ENCODE data around the gene ANKRD33B.
"Not testable (repeated sequence)": the region's sequence is repeated elsewhere in the genome, so short reads cannot be mapped to it uniquely, and the experiment has no call there.

ANKRD33B gene

DNA sequence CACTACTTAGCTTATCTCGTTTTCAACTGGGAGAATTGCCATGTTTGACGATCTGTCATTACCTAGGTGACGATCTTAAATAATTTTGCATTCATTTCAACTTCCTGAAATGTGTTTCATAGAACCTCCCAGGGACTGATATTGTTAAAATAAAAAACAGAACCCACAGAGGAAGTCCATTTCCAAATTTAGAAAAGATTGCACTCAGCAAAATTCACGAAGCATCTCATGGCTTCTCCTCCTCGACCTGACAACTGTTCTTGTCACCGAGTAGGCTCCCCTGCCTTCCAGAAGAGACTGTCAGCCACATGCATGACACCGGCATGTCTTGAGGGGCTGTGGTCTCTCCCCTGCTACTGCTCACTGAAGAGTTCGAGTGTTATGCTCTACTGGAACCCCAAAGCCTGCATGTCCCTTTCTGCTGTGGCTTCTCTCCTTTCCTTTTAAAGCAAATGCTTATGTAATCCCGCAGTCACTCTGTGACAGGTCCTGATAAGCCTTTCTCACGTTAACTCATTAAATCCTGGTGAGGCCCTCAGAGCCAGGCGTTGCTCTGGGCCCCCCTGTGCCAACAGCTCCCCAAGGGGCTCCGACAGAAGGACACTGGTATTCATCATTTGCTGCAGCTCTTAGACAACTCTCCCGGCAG, 26.8 kb upstream of the ANKRD33B start:
- DNase-seq (ENCODE audit: extremely low read depth in 1 of 2, low read depth in 1 of 2): no peak

DNA sequence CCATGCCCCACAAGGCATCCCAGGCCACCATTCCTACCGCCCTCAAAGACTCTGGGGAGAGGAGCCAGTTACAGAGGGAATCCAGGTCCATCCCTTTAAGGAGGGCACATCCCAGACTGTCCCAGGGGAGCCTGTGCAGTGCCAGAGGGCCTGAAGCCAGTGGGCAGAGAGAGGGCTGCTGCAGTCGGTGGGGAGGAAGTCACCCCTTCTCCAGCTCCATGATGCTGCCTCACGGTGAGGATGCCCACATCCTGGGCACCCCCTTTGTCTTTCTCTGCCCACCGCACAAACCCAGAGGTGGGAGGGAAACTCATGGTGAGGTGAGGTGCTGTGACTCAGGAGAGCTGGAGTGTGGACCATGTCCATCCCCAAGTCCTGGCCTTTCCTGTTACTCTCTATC, 26.2 kb upstream of the ANKRD33B start:
- DNase-seq (ENCODE audit: extremely low read depth in 1 of 2, low read depth in 1 of 2): no peak

DNA sequence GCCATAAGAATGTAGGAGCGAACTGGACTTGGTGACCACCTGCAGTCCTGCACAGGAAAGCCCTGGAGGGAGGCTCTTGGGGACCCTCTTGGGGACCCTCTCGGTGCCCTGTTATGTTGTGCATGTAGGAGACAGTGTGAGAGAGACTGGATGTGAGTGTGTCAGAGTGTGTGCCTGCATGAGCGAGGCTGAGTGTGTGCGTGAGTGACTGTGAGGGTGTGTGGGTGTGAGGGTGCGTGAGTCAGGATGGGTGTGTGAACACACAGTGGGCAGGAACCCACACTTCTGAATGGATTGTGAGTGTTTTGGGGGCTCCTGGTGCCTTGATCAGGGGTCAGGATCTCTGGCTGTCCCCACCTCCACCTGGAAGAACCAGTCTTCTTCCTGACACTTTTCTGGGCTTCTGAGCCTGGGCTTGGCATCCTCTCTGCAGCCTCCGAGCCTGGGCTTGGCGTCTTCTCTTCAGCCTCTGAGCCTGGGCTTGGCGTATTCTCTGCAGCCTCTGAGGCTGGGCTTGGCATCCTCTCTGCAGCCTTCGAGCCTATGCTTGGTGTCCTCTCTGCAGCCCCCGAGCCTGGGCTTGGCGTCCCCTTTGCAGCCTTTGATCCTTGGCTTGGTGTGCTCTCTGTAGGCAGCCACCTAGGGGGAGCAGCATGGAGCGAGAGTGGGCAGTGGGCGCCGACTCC, 25.6 kb upstream of the ANKRD33B start:
- DNase-seq (ENCODE audit: extremely low read depth in 1 of 2, low read depth in 1 of 2): no peak

DNA sequence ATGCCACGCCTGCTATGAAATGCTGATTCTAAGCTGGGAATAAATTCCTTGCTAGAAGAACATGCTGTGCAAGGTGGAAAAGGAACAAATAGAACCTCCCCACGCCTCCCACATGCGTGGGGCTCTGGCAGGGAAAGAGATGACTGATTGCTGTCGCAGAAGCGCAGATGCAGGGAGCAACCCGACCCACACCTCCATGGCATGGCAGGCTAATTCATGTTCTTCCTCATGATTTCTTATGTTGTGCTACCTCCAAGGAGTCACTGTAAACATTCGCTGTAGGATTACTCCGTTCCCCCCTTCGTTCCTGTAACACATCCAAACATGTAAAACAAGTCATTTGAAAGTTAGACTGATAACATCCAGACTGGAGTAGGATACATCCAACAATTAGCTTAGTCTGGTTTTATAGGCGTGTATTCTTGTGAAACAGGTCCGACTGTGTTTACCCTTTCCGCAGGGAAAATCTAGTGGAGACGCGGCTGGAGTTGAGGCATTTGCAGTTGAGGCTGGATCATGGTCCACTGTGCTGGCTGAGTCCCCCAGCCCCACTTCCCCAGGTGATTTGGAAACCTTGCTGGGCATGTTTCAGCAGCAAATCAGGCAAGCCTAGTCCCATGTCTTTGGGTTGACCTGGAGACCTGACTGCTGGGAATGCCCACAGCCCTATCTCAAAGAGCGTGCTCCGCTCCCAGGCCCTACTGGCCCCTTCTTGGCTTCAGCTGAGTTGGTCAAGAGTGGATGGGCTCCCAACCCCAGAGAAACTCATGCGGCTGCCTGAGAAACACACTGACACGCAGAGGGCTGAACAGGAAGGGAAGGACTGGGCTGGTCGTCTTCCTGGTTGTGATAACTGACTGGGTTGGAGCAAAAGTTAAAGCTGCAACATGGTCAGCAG, 24.8 kb upstream of the ANKRD33B start:
- DNase-seq (ENCODE audit: extremely low read depth in 1 of 2, low read depth in 1 of 2): no peak

DNA sequence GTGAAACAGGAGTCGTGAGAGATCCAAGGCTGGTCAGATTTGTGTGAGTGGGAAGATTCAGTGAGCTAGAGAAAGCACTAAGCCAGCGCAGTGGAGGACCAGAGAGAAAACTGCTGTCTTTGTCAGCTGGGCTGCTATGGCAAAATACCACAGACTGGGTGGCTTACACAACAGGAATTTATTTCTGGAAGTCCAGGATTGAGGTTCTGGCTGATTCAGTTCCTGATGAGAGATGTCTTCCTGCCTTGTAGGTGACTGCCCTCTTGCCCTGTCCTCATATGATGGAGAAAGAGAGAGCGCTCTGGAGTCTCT, 24.2 kb upstream of the ANKRD33B start:
- no peak for DNase-seq (ENCODE audit: extremely low read depth in 1 of 2, low read depth in 1 of 2)

DNA sequence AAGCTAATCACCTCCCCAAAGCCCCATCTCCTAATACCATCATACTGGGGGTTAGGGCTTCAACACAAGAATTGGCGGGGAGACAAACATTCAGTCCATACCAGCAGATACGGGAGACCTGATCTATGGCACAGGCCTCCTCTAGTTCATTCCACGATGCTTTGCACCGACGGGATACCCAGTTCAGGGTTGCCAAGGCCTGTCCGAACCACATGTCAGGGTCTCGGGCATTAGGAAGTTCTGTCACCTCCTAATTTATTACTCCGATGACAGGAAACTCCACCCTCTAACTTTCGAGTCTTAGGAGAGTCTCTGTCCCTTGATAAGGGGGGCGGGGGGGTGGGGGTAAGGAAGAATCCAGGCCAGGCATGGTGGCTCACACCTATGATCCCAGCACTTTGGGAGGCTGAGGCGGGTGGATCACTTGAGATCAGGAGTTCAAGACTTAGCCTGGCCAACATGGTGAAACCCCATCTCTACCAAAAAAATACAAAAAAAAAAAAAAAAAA, 23.8 kb upstream of the ANKRD33B start:
- DNase-seq (ENCODE audit: extremely low read depth in 1 of 2, low read depth in 1 of 2): no peak

DNA sequence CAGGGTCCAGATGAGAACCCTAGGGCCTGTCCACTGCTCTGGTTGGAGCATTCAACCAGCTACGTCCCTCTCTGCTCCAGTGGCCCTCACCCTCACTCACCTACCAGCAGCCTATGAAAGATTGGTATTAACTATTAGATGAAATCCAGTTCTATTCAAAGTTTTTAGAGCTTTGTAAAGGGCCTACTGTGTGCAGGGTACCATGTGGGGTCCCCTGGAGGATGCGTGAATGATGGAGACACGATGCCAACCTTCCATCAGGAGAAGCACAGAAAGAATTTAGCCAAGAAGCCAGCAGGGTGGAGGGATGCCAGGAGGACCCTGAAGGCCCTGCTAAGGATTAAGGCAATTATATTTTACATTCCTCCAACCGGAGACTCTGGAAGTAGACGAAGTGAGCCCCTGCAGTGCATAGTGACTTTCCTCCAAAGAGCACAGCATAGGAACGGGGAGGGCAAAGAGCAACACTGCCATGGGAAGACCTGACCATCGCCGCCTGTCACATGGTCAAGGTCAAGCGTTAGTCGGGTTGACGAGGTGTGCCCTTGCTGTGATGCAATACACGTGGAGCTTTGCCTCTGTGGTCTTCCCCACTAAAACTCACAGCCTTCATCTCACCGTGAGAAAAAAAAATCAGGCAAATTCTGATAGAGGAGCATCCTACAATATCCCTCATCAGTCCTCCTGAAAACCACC, 22.8 kb upstream of the ANKRD33B start:
- DNase-seq (ENCODE audit: extremely low read depth in 1 of 2, low read depth in 1 of 2): no peak

DNA sequence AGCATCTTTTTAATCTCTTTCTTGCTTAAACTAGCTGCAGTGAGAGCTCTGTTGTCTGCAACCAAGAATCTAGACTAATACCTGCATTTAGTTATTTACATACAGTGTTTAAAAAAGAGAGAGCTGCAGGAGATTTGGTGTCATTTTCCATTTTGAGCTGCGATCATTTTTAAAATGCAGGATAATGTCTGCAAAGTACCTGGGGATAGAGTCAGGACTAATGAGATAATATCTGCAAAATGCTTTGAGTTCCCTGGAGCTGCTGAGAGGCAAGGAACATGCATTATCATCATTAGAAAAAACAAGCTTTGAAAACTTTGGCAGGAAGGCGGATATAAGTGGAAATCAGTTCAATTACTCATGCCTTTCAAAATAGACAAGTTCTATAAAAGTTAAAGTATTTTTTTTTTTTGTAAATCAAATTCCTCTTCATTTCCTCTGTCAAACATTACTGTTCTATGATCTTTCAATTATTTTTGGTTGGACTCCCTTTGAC, 21.8 kb upstream of the ANKRD33B start:
- DNase-seq (ENCODE audit: extremely low read depth in 1 of 2, low read depth in 1 of 2): no peak

DNA sequence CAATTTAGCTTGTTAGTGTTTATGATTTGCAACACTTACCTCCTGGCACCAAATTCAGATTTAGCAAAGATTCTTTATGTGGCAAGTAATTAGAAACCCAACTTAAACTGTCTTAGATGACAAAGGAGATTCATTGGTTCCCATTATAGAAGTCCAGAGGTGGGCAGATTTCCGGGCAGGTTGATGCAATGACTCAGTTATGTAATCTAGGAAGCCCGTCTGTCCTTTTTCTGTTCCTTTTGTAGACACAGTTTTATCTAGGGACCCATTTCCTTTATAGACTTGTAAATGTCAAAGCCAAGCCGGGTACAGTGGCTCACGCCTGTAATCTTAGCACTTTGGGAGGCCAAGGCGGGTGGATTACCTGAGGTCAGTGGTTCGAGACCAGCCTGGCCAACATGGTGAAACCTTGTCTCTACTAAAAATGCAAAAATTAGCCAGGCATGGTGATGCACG, 20.3 kb upstream of the ANKRD33B start:
- no peak for DNase-seq (ENCODE audit: extremely low read depth in 1 of 2, low read depth in 1 of 2)

DNA sequence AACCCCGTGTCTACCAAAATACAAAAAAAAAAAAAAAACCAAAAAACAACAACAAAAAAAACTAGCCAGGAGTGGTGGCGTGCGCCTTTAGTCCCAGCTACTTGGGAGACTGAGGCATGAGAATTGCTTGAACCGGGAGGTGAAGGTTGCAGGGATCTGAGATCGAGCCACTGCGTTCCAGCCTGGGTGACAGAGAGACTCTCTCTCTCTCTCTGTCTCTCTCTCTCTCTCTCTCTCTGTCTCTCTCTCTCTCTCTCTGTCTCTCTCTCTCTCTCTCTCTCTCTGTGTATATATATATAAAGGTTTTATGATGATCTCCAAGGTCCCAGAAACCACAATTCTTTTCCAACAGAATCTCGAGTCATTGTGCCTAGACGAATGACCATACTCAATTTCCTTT, 18.8 kb upstream of the ANKRD33B start:
- no peak for DNase-seq (ENCODE audit: extremely low read depth in 1 of 2, low read depth in 1 of 2)

DNA sequence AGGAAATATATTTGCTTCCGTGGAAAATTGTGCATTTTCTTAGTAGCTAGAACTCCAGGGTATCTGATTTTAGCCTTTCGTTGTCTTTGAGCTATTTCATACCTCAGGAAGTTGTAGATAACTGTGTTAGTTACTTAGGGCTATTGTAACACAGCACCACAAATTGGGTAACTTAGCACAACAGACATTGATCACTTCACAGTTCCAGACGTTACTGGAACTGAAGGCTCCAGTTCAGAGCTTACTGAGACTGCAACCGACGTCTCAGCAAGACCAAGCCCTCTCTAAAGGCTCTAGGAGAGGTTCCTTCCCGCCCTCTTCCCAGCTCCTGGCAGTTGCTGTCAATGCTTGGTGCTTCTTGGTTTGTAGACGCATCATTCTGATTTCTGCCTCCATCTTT, 17.7 kb upstream of the ANKRD33B start:
- no peak for DNase-seq (ENCODE audit: extremely low read depth in 1 of 2, low read depth in 1 of 2)

DNA sequence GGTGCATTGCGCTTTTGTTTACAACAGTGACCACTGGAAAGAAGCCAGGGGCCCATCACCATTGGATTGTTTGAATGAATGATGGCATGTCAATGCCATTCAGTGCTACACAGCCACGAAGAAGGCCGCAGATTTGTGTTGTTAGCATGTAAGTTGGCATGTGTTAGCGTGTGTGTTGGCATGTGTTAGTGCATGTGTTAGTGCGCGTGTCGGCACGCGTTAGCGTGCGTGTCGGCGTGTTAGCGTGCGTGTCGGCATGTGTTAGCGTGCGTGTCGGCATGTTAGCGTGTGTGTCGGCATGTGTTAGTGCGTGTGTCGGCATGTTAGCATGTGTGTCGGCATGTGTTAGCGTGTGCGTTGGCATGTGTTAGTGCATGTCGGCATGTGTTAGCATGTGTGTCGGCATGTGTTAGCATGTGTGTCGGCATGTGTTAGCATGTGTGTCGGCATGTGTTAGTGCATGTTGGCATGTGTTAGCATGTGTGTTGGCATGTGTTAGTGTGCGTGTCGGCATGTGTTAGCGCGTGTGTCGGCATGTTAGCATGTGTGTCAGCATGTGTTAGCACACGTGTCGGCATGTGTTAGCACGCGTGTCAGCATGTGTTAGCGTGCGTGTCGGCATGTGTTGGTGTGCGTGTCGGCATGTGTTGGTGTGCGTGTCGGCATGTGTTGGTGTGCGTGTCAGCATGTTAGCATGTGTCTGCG, 15.3 kb upstream of the ANKRD33B start:
- DNase-seq (ENCODE audit: extremely low read depth in 1 of 2, low read depth in 1 of 2): no peak

DNA sequence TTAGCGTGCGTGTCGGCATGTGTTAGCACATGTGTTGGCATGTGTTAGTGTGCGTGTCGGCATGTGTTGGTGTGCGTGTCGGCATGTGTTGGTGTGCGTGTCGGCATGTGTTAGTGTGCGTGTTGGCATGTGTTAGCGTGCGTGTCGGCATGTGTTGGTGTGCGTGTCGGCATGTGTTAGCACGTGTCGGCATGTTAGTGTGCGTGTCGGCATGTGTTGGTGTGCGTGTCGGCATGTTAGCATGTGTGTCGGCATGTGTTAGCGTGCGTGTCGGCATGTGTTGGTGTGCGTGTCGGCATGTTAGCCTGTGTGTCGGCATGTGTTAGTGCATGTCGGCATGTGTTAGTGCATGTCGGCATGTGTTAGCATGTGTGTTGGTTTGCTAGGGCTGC, 14.8 kb upstream of the ANKRD33B start:
- DNase-seq (ENCODE audit: extremely low read depth in 1 of 2, low read depth in 1 of 2): not testable (repeated sequence)

DNA sequence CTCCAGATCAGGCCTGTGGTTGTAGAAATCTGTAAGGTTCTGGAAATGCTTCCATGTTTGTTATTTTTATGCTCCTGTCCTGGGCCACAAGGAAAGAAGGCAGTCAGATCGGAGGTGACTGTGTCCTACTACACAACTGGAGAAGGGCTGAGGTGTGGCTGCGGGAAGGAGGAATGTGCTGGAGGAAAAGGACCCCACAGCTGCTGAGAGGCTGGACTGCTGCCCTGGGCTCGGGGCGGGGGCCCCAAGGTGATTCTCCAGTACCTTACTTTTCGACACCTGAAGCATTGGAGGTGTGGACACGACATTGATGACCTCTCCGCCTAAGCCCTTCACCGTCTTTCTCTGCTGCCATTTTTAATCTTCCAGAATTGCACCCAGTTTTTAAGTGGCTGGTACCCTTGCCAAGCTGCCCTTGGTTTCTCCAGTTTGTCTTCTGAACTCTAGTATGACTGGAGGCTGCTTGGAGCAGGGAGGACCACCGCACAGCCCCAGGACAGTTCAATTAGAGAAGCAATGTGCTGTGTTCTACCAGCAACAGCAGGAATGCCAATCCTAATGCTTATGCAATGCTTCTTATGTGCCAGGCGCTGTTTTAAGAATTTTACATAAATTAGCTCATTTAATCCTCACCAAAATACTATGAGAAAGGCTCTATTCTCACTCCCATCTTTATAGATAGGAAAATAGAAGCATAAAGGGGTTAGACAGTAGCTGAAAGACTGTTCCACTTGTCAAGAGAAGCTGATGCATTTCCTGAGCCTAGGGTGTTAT, 13.5 kb upstream of the ANKRD33B start:
- DNase-seq (ENCODE audit: extremely low read depth in 1 of 2, low read depth in 1 of 2): no peak

DNA sequence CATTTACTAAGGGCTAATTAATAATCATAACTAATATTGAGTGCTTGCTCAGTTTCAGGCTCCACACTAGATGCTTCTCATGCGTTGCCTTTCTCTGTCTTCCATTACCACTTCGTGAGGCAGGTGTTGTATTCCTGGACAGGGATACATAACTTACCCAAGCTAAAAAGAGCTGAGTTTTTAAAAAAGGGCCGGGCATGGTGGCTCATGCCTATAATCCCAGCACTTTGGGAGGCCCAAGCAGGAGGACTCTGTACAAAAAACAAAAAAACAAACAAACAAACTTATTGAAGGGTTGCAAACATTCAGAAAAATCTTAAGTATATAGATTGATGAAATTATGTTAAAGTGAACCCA, 12.1 kb upstream of the ANKRD33B start:
- no peak for DNase-seq (ENCODE audit: extremely low read depth in 1 of 2, low read depth in 1 of 2)

DNA sequence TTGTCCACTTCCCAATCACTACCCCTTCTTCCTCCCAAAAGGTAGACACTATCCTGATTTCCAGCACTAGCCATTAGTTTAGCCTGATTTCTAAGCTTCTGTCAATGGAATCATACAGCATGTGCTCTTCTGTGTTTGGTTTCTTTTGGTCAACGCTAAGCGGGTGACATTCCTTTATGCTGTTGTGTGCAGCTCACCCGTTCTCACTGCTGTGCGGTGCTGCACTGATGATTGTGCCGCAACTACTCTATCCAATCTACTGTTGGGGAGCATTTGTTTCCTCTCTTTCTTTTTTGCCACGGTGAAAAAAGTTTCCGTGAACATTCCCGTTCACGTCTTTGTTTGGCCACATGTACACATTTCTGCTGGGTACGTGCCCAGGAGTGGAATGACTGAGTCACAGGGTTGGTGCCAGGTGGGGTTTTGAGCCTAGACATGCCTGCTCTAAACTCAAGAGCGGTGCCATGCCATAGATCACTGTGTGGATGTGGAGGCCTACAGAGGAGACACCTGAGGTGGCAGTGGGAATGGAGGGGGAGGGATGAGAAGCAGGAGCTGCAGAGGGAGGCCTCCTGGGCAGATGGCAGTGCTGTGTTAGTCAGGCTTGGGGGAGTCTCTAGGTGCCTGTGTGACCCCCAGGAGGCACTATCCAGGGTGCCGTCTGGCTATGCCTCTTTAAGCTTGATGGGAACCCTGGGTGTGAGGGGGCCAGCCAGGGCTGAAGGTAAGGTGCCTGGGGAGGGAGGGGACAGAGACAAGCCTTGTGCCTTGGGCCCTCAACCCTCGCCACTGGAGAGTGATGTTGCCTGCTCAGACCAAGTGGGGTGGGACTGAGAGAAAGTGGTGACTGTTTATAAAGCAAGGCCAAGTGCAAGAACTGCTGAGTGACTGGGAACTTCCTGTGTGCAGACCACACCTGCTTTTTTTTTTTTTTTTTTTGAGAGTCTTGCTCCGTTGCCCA, 11.4 kb upstream of the ANKRD33B start:
- no peak for DNase-seq (ENCODE audit: extremely low read depth in 1 of 2, low read depth in 1 of 2)

DNA sequence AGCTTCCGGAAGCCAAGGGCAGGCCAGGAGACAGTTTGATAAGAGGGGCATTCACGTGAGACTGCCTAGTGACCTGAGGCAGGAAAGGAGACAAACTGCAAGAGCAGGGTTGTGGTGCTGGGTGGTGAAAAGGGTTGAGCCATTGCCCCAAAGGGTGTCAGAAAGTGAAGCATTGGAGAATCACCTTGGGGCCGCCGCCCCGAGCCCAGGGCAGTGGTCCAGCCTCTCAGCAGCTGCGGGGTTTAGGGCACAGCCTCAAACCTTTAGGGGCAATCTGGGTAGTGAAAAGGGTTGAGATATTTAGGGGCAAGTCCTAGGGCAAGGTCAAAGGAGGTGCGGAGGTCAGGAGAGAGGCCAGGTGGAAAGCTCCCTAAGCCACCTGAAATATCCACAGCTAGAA, 10.4 kb upstream of the ANKRD33B start:
- DNase-seq (ENCODE audit: extremely low read depth in 1 of 2, low read depth in 1 of 2): no peak

DNA sequence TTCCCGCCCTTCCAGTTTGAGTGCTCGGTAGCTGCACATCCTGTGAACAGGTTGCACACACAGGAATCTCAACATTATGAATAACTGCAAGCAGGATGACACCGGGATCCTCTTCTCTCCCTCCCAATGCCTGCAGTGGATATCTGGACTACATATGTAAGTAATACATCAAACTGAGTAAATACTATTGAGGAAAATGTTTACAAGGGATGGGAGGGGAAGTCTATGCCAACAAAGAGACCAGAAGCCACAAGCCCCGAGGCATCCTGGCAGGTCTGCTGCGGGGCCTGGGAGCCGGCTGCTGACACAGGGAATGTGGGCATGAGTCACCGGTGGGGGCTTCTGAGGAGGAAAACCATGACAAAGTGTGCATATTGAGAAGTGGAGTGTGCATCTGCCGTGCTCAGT, 8.6 kb upstream of the ANKRD33B start:
- DNase-seq (ENCODE audit: extremely low read depth in 1 of 2, low read depth in 1 of 2): no peak

All from stimulated activated CD8-positive, alpha-beta memory T cell treated with anti-CD3 and anti-CD28 coated beads, Interleukin-7, amount 100 ng/mL, for 48 hours (primary cell).